ENCODE results near the gene PLN.

Gene PLN

GRCh38 chr6:118542184-118542952 is 5.7 kb upstream of the PLN start:
- DNase-seq: no peak

DNA sequence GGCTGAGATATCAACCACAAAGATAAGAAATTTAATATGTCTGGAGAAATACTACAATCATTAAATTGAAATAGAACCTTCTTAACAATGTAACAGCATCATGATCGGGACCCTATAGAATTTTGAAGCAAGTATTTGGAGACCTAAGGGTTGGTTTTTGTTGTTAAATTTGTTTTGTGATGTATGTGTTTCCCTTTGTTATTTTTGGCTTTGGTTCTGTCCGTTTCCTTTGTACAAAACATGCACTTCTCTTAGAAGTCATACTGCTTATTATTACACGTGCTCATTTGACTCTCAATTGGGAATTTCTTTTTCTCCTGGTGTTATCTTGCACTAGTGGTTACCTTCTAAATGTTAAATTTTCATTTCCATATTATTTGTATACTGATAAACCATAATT is 4.0 kb upstream of the PLN start:
- no peak for DNase-seq

- no peak for DNase-seq
Measured at GRCh38 chr6:118546164-118546879, 1.8 kb upstream of the PLN start.

DNA sequence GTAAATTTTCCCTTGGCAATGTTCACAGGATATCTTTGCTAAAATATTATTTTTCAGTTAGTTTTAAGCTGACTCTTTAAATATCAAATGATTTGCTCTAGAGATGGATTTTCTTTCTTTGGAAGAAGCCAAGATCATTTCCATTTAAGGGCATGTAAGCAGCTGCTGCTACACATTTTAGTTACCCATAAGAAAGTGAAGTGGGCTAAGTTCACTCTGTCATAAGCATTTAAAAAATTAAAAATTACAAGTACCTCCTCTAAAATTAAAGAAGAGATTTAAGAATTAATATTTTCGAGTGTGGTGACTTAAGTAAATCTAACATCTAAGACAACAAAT is 1.2 kb upstream of the PLN start:
- DNase-seq: no peak

GRCh38 chr6:118548613-118549012 is 517 bp downstream of the PLN start:
- DNase-seq: no peak

DNA sequence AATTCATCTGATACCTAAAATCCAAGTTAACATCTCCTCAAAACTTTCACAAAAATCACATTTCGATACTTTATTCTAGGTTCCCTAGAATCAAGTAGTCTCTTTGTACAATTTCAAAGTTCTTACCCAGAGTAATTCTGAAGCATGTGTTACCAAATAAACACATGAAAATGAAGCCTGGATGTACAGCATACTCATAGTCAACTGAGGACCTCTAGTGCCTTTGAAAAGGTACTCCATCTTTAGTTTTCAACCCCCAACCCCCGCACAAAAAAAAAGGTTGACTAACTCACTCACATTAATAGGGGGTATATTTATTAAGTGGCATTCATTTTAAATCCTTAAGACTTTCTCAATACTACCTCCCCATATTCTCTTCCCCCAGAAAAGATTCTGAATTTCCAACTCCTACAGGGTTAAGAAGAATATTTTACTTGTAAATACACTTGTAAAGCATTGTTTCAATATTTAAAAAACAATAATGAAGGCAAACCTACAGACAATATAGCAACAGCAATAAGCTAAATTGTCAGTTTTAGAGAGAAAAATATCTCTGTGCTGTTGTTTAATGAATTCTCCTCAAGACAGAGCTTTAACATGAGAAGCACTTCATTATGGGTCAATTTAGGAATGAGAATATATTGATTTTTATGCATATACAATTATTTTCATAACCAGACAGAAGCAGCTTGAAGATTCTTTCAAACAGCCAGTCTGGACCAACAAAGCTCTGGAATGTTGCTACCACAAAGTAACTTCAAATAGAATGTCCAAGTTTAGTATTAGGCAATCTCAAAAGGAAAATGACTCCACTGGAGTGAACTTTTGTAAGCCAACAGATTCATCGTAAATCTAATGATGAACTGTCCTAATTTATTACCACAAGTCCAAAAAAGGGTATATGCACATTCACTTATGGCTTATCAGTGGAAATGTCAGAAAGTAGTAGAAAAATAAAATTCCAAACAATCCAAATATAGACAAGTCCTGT is 3.3 kb downstream of the PLN start:
- peak; percentile 37 for DNase-seq

- DNase-seq: no peak
Measured at GRCh38 chr6:118553132-118553531, 5.0 kb downstream of the PLN start.

DNA sequence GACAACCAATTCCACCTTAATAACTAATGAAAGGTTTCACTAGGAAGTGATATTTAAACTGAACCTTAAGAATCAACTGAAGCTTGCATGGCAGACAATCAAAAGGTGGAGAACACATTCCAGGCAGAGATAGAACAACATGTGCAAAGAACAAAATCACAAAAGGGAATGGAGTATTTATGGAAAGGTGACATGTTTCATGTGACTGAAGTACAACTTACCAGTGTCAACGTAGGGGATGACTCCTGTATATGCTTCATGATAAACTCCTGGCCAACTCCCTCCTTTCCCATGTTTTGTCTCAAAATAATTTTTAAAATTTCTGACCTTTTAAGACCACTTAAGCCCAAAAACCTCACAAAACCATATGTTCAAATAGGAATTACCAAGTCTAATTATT is 6.6 kb downstream of the PLN start:
- no peak for DNase-seq

- no peak for DNase-seq
Measured at GRCh38 chr6:118558464-118559217, 10.5 kb downstream of the PLN start.

DNA sequence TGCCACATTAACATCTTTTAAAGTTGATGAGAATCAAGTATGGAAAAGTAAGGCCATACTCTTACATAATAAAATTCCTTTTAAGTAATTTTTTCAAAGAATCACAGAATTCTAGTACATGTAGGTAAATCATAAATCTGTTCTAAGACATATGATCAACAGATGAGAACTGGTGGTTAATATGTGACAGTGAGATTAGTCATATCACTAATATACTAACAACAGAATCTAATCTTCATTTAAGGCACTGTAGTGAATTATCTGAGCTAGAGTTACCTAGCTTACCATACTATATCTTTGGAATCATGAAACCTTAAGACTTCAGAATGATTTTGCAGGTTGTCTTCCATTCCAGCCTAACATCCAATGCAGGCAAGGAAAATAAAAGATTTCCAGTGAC is 11.6 kb downstream of the PLN start:
- DNase-seq: no peak

- no peak for DNase-seq
Measured at GRCh38 chr6:118562248-118562647, 14.2 kb downstream of the PLN start.

DNA sequence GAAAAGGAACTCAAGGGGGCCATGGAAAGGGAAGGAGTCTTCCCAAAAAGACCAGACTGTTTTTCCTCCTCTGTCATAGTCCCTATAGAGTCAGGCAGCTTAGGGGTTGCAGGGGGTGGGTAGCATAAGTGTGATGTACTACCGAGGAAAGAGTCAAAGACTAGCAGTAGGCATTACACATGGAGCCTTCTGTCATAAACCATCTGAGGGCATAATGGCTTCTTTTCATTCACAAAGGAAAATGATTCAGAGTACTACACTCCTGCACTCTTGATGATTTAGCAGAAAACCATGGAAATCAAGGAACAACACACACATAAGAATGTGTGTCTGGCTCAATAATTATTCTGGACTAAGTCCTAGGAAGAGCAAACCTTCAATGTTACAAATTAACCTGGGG is 14.9 kb downstream of the PLN start:
- no peak for DNase-seq

DNA sequence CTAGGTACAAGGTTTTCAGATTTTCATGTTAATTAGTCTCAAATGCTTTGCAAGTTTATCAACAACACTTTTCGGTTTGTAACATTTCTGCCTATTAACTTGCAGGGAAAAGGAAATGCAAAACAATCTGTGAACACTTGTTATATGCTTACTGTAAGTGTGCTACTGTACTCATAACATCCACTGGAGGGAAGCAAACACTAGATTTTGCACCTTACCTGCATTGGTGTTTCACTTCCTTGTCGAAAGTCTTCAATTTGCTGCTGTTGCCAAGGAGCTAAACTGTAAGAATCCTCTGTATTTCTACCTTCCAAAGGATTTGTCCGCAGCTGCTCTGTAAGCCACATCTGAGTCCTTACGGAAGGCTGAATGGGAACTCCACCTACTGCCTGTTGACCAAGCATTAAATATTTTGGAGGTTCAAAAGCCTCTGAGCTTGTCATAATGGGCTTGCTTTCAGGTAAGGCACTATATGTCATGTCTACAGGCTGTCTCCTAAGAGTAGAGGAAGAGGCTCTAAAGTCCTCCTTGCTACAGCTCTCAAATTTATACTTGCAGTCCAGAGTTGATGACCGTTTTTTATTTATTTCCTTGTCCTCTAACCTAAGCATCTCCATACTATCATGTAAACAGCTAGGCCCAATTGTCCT is 17.3 kb downstream of the PLN start:
- peak; percentile 11 for DNase-seq

- DNase-seq: no peak
Measured at GRCh38 chr6:118567974-118568373, 19.9 kb downstream of the PLN start.

- no peak for DNase-seq
Measured at GRCh38 chr6:118569498-118569897, 21.4 kb downstream of the PLN start.

DNA sequence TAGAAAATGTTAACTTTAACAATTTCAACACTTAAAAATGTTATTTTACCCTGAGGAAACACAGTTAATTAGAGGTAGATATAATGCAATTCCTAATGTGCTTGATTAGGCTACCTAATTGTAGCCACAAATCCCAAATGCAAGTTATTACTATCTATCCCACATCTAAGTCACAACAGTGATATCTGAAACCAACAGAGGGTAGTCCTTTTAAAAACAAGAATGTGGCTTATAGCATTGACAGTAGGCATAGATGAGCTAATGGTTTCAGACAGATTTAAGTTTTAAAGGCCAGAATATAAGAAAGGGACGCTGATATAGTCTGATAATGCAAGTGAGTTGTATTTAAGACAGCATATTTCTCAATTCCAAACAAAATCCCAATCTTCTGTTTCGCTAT is 23.0 kb downstream of the PLN start:
- no peak for DNase-seq

GRCh38 chr6:118574051-118574865 is 26.2 kb downstream of the PLN start:
- DNase-seq: no peak

GRCh38 chr6:118577972-118578371 is 29.9 kb downstream of the PLN start:
- no peak for DNase-seq

- no peak for DNase-seq
Measured at GRCh38 chr6:118578617-118579016, 30.5 kb downstream of the PLN start.

DNA sequence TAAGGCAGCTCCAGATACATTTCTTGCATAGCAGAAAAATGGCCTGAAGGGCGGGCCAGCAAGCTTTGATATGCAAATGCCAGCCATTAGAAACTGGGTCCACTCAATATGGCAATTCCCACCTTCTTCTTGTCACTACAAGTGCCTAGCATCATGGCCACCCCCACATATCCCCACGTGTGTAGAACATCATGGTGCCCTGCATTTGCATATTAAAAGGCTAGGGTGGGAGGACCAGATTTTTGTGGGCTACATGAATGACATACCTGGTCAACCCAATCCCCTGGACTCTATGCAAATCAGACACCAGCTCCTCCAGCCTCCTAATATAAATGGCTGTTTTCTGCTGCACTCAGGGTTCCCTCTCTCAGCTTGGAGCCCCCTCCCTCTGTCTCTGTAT is 31.7 kb downstream of the PLN start:
- DNase-seq: no peak

Measured in SHP77 treated with DMSO at 0.1 percent for 48 hours (cell line).